ENCODE measurements around the gene BTN3A1.

BTN3A1 gene

GRCh38 chr6:26464416-26465131, 62.5 kb downstream of the BTN3A1 start:
- DNase-seq (ENCODE audit: low read depth) = no peak
- TF ChIP-seq, protein P1, sequence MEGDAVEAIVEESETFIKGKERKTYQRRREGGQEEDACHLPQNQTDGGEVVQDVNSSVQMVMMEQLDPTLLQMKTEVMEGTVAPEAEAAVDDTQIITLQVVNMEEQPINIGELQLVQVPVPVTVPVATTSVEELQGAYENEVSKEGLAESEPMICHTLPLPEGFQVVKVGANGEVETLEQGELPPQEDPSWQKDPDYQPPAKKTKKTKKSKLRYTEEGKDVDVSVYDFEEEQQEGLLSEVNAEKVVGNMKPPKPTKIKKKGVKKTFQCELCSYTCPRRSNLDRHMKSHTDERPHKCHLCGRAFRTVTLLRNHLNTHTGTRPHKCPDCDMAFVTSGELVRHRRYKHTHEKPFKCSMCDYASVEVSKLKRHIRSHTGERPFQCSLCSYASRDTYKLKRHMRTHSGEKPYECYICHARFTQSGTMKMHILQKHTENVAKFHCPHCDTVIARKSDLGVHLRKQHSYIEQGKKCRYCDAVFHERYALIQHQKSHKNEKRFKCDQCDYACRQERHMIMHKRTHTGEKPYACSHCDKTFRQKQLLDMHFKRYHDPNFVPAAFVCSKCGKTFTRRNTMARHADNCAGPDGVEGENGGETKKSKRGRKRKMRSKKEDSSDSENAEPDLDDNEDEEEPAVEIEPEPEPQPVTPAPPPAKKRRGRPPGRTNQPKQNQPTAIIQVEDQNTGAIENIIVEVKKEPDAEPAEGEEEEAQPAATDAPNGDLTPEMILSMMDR (conservative IDR thresholded peaks at IDR 0.05; ENCODE audit: low read depth, low read length) = no peak

More at GRCh38 chr6:26464416-26465131, 62.5 kb downstream of the BTN3A1 start:
- H3K4me3 ChIP-seq (ENCODE audit: low read depth, low read length) = no peak overlapping the region

Measured in choroid plexus epithelial cell (primary cell).